ENCODE data around the gene KLHL2.
"Not testable (repeated sequence)": the region's sequence is repeated elsewhere in the genome, so short reads cannot be mapped to it uniquely, and the experiment has no call there.

Gene KLHL2

DNA sequence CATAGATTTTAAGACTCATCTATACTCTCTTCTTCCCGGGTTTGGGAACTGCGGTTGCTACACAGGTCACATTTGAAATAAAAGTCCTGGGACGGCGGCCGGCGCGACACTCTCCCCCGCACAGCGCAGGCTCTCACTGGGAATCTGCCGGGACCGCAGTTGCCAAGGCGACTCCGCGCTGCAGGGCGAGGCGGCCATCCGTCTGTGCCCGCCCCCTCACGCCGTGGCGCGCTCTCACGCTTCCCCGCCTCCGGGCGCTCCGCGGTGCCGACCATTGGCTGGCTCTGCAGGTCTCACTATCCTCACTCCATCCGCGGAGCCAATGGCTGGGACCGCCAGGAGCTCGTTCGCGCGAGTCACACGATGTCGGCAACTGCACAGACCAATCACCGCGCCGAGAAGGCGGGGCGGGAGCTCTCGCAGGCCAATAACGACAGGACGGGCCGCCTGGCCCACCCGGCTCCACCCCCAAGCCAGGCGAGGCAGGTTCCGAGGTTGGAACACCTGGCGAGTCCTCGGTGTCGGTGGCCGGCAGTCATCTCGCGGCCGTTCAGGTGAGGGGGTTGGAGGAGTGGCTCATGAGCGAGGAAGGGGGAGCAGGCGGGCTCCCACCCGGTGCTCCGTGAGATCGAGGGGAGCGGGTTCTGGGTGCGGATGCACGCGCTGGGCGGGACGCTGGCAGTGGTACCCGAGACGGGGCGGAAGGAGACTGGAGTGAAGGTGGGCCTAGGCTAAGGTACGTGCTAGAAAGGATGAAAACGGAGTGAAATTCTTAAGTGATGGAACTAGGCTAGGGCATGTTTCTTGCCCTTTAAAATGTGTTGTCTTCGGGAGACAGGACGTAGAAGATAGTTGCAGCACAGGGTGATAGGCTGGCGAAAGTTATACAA, 120.1 kb downstream of the KLHL2 start, which contains the start of gene MSMO1:
Gene MSMO1, plus strand, starts transcription at position 459 of the 890 bp plus-strand sequence. CDS start 5,702 bp downstream, outside the sequence.
- DNase-seq (ENCODE audit: low read depth, low spot score) = peak; percentile 98

DNA sequence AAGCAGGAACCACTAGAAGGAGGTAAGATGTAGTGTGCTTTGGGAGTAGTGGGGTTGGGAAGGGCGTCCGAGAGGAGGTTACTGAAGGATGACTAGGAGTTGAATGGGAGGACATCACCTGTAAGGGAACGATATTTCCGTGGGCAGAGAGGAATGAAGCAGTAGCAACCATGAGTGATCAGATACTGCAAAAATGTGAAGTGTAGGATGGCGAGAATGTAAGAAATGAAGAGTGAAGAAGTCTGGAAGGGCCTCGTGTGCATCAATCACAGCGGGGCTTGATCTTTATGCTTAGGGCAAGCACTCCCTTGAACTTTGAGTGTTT, 120.7 kb downstream of the KLHL2 start:
- DNase-seq (ENCODE audit: low read depth, low spot score) = no peak

GRCh38 chr4:165328708-165329107, 121.3 kb downstream of the KLHL2 start:
- no peak for DNase-seq (ENCODE audit: low read depth, low spot score)

GRCh38 chr4:165330071-165330470, 122.7 kb downstream of the KLHL2 start:
- no peak for DNase-seq (ENCODE audit: low read depth, low spot score)

DNA sequence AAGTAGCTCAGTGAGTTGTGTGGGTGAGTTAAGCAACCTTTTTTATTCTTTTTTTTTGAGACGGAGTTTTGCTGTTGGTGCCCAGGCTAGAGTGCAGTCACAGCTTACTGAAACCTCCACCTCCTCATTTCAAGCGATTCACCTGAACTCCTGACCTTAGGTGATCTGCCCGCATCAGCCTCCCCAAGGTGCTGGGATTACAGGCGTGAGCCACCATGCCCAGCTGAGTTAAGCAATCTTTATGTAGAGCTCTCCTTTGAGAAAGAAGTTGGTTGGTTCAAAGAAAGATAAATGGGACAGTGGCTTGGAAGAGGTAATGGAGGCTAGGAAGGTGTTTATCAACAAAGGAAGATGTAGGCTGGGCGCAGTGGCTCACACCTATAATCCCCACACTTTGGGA, 123.3 kb downstream of the KLHL2 start:
- no peak for DNase-seq (ENCODE audit: low read depth, low spot score)

- no peak for DNase-seq (ENCODE audit: low read depth, low spot score)
These were observed 124.0 kb downstream of the KLHL2 start for GRCh38 chr4:165331359-165331758.

DNA sequence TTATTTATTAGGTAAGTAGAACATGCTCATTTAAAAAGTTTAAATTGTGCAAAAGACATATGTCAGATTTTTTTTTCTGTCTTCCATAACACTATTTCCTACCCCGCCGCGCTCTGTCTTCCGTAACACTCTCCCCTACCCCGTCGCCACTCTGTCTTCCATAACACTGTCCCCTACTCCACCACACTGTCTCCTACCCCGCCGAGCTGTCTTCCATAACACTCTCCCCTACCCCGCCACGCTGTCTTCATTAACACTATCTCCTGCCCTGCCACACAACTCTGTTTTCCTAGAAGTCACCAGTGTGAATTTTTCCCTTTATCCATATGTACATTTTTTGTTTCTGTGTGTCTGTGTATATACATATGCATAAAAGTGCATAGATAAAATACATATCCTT, 124.5 kb downstream of the KLHL2 start:
- DNase-seq (ENCODE audit: low read depth, low spot score) = no peak

- no peak for DNase-seq (ENCODE audit: low read depth, low spot score)
These were observed 125.1 kb downstream of the KLHL2 start for GRCh38 chr4:165332502-165332901.

GRCh38 chr4:165335163-165335703, 127.9 kb downstream of the KLHL2 start:
- DNase-seq (ENCODE audit: low read depth, low spot score) = no peak

GRCh38 chr4:165336743-165337142, 129.4 kb downstream of the KLHL2 start:
- DNase-seq (ENCODE audit: low read depth, low spot score) = no peak

GRCh38 chr4:165342340-165342739, 135.0 kb downstream of the KLHL2 start:
- not testable (repeated sequence) for DNase-seq (ENCODE audit: low read depth, low spot score)

- no peak for DNase-seq (ENCODE audit: low read depth, low spot score)
These were observed 136.2 kb downstream of the KLHL2 start for GRCh38 chr4:165343353-165344191.

DNA sequence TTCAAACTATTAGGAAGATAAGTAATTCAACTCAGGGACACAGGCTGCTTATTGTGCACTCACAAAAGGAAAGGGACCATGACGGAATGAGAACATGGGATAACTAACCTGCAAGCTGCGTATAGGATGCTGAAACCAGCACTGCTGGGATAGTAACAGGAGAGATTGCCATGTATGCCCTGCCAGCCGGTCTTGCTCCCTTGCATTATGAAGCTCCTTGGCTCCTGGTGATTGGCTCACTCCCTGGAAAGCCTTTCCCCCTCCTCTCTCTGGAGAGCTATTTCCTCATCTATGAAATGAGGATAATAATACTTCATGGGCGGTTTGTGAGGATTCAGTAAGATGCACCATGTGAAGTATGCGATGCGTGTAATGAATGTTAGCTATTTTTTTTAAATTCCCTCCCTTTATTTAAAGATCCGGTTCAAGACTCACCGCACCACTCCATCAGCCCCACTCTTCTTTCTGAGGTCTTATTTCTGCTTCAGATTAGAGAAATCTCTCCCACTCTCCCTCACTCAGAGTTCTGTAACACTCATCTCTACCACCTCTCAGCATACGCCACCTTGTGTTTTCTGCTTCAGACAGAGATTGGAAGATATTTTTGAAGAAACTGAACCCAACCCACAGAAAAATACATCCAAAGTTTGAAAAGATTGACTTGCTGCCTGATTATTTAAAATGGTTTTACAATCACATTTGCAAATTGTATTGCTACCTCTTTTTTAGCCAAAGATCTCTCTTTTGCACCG, 138.5 kb downstream of the KLHL2 start:
- DNase-seq (ENCODE audit: low read depth, low spot score) = no peak

DNA sequence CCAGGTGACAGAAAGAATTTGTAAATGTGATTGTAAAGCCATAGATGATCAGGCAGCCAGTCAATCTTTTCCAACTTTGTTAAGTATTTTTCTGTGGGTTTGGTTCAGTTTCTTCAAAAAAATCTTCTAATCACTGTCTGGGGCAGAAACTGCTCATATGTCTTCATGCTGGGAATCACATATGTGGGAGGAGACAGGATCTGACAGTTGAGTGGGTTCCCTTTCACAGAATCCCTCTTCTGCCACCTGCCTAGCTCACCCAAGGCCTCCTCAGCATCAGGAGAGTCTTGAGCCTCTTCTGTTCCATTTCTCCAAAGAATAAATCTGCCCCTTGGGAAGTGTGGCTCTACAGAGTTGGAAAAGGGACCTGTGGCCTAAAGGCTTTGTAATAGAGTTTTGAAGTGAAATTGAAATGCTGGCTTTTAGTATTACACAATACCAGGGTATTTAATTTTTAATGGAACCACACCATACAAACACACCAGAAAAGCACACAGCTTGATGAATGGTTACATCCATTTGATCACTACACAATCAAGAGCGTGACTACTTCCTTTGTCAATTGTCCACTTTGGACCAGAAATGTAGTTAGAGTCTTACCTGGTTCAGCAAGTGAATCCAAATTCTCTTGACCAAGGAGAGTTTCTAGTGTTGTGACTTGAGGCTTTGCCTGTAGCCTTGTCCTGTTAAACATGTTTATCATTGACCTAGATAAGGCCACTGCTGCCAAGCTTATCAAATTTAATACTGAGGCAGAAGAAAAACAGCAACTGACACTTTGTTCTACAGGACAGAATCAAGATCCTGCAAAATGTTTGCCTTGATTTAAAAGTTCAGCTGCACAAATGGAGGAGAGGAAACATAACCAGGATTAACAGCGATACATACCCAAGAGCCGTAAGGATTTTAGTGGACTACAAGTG, 140.5 kb downstream of the KLHL2 start:
- no peak for DNase-seq (ENCODE audit: low read depth, low spot score)

DNA sequence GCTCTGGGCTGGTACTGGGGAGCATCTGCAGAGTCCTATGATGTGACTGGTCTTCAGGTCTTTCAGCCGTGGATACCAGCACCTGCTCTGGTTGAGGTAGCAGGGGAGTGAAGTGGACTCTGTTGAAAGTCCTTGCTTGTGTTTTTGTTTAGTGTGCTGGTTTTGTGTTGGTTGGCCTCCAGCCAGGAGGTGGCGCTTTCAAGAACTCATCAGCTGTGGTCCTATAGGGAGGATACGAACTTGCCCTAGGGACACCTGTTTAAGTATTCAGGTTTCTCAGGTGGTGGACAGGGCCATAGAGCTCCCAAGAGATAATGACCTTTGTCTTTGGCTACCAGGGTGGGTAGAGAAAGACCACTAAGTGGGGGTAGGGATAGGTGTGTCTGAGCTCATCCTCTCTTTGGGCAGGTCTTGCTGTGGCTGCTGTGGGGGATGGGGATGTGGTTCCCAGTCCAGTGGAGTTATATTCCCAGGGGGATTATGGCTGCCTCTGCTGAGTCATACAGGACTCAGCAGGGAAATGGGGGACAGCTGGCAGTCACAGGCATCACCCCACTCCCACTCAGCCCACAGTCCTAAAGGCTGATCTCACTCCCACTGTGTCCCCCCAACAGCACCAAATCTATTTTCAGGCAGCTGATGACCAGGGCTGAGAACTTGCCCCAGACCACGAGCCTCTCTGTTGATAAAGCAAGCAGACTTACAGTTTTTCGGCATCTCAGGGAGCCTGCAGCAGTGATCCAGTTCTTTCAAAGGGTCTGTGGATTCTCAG, 144.2 kb downstream of the KLHL2 start:
- no peak for DNase-seq (ENCODE audit: low read depth, low spot score)

- DNase-seq (ENCODE audit: low read depth, low spot score) = no peak
These were observed 148.5 kb downstream of the KLHL2 start for GRCh38 chr4:165355900-165356300.

DNA sequence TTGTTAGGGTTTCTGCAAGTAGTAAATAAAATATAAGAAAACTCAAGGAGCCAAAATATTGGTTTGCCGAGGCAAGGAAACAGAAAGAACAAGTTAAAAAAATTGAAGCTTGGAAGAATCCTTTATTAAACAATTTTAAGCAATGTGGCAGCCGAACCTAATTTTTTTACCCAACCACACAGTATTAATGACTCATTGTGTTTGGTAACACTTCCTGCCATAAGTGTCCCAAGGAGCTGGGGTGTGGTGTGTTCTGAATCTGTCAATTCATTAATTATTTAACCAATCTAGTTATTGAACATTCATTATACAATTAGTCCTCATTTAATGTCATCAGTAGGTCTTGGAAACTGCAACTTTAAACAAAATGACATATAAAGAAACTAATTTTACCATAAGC, 152.1 kb downstream of the KLHL2 start:
- DNase-seq (ENCODE audit: low read depth, low spot score) = no peak

- no peak for DNase-seq (ENCODE audit: low read depth, low spot score)
These were observed 152.8 kb downstream of the KLHL2 start for GRCh38 chr4:165360041-165360695.

- DNase-seq (ENCODE audit: low read depth, low spot score) = no peak
These were observed 153.8 kb downstream of the KLHL2 start for GRCh38 chr4:165360985-165361670.

Measured in smooth muscle cell of the brain vasculature (primary cell).